HFFc6 (cell line): ENCODE results near the gene TSPAN8. TPM values are rescaled to one million over a fixed set of nuclear protein-coding genes. Genes with fewer than 3 reads are reported as not detected.

Experiments used
- DNase-seq: peaks from one replicate; pipeline ENCODE4 v3.0.0-alpha.2; 2018
- H3K27ac Mint-ChIP-seq: 2 replicates; pipeline ENCODE4 v1.8.0; 2020; ENCODE audit warnings: mild to moderate bottlenecking, mixed read lengths
- H3K27me3 Mint-ChIP-seq: 2 replicates; pipeline ENCODE4 v1.8.0; 2021; ENCODE audit warnings: mild to moderate bottlenecking, moderate library complexity, mixed read lengths; ENCODE audit not compliant: insufficient read depth
- H3K36me3 Mint-ChIP-seq: 2 replicates; pipeline ENCODE4 v1.8.0; 2021; ENCODE audit warnings: low read depth, mixed read lengths
- H3K4me1 Mint-ChIP-seq: 2 replicates; pipeline ENCODE4 v1.8.0; 2020; ENCODE audit warnings: low read depth, mixed read lengths
- H3K4me3 Mint-ChIP-seq: 2 replicates; pipeline ENCODE4 v1.8.0; 2020; ENCODE audit warnings: mild to moderate bottlenecking, moderate library complexity, mixed read lengths
- H3K9me3 Mint-ChIP-seq: 2 replicates; pipeline ENCODE4 v1.8.0; 2020; ENCODE audit warnings: mild to moderate bottlenecking, mixed read lengths
- CTCF ChIP-seq: fragments of 200-600 bp; sonication (generic); IDR thresholded peaks from 2 replicates; pipeline ENCODE4 v1.5.0; 2021; ENCODE audit warnings: antibody characterized with exemption, mild to moderate bottlenecking
- total RNA-seq, 6 experiments: library from RNA; stranded (reverse); fragmentation: NEBNext Ultra II Directional; extraction: Animal tissue kit (Norgen Biotek cat#: 25700); gene quantifications; 2 replicates in 1 of 6; 3 replicates in 5 of 6; pipeline ENCODE4 v1.2.3, GENCODE V29; 2021

Gene TSPAN8
- total RNA-seq, 6 experiments from 2014 or later: not detected

- Mint-ChIP-seq H3K27ac (no peak overlapping the region), H3K9me3 (peaks cover 76% of the 10 kb centered on the region), H3K4me1 (no peaks in the 10 kb centered on the region), H3K27me3 (no peaks in the 10 kb centered on the region), H3K36me3 (peaks cover 6% of the 10 kb centered on the region; the same call in 1 of the 2 replicates), H3K4me3 (no peak overlapping the region)
- DNase-seq: no peak
- no peak for TF ChIP-seq CTCF
Observed at GRCh38 chr12:71186571-71187288, 28.9 kb upstream of the TSPAN8 start.

- Mint-ChIP-seq H3K27me3 (no peaks in the 10 kb centered on the region), H3K9me3 (peaks cover 76% of the 10 kb centered on the region), H3K4me1 (no peaks in the 10 kb centered on the region), H3K27ac (no peak overlapping the region), H3K4me3 (no peak overlapping the region), H3K36me3 (peaks cover 6% of the 10 kb centered on the region; the same call in 1 of the 2 replicates)
- DNase-seq: no peak
- TF ChIP-seq CTCF: no peak
Observed at GRCh38 chr12:71183846-71184245, 26.0 kb upstream of the TSPAN8 start.

GRCh38 chr12:71183018-71183417, 25.2 kb upstream of the TSPAN8 start:
- H3K36me3 Mint-ChIP-seq: peaks cover 6% of the 10 kb centered on the region; the same call in 1 of the 2 replicates
- no peaks in the 10 kb centered on the region for H3K4me1 Mint-ChIP-seq
- no peaks in the 10 kb centered on the region for H3K27me3 Mint-ChIP-seq
- H3K27ac Mint-ChIP-seq: no peak overlapping the region
- H3K9me3 Mint-ChIP-seq: peaks cover 74% of the 10 kb centered on the region
- H3K4me3 Mint-ChIP-seq: no peak overlapping the region
- TF ChIP-seq CTCF: no peak
- DNase-seq: no peak

GRCh38 chr12:71178162-71178561, 20.4 kb upstream of the TSPAN8 start:
- H3K27ac Mint-ChIP-seq: no peak overlapping the region

GRCh38 chr12:71174825-71175224, 17.0 kb upstream of the TSPAN8 start:
- no peak for DNase-seq
- no peak overlapping the region for H3K4me3 Mint-ChIP-seq
- no peak overlapping the region for H3K27ac Mint-ChIP-seq
- H3K4me1 Mint-ChIP-seq: no peaks in the 10 kb centered on the region
- H3K36me3 Mint-ChIP-seq: no peaks in the 10 kb centered on the region
- no peak for TF ChIP-seq CTCF
- H3K9me3 Mint-ChIP-seq: peaks cover 48% of the 10 kb centered on the region
- H3K27me3 Mint-ChIP-seq: no peaks in the 10 kb centered on the region; the same call in 1 of the 2 replicates

More at GRCh38 chr12:71178162-71178561, 20.4 kb upstream of the TSPAN8 start:
- Mint-ChIP-seq H3K27me3 (no peaks in the 10 kb centered on the region), H3K4me3 (no peak overlapping the region), H3K4me1 (no peaks in the 10 kb centered on the region), H3K36me3 (no peaks in the 10 kb centered on the region), H3K9me3 (peaks cover 57% of the 10 kb centered on the region)
- no peak for TF ChIP-seq CTCF
- DNase-seq: no peak
